Stimulated activated CD8-positive, alpha-beta memory T cell treated with anti-CD3 and anti-CD28 coated beads, Interleukin-15, amount 100 ng/mL, for 4 hours (primary cell): Measurements from ENCODE around the gene RAVER1.
"Not testable (repeated sequence)": the region's sequence is repeated elsewhere in the genome, so short reads cannot be mapped to it uniquely, and the experiment has no call there.

ENCODE experiments used
- DNase-seq, 2 donors: peaks; one replicate each; pipeline ENCODE4 v3.0.0-alpha.2; 2020; ENCODE audit warnings: low read depth in 2 of 2

RAVER1 gene

GRCh38 chr19:10291554-10292205 lies 41.6 kb downstream of the RAVER1 start:
- DNase-seq, result no peak

GRCh38 chr19:10290876-10291553 lies 42.3 kb downstream of the RAVER1 start:
- DNase-seq, result no peak

DNA sequence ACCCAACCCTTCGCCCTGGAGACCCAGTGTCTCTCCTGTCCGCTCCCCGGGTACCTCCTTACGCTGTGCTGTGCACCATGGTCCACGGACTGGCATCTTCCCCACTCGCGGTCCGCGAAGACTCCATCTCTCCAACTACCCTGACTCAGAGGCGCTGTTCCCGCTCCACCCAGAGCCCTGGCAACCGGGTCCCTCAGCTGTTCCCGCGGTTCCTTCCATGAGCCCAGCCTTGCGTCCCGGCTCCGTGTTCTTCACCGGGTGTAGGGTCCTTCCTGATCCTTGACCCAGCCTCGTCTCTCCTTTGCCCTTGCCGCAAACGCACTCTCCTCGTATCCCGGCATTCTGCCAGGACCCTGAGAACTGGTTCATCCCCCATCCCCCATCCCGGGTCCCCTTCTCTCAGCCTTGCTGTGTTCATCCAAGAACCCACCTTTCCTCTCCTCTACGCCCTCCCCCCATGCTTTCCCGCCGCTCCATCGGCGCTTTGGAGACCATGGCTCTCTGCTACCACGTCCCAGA lies 42.9 kb downstream of the RAVER1 start:
- no peak for DNase-seq

DNA sequence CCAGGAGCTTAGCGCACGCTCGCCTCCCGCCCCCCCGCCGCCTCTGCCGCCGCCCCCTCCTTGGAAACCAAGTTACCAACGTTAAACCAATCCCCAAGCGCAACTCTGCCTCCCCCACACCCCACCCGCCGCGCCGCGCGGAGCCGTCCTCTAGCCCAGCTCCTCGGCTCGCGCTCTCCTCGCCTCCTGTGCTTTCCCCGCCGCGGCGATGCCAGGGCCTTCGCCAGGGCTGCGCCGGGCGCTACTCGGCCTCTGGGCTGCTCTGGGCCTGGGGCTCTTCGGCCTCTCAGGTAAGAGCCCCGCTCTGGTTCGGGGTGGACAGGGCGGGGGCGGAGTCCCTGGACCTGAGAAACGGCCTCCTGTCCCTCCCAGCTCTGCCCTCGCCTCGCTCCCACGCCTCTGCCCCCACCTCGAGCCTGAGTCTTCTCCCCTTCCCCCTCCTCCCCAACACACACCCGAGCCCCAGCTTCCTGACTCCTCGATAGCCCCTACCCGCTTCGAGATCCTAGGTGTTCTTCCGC lies 43.4 kb downstream of the RAVER1 start, which contains the start of gene ICAM5:
ICAM5 (plus strand) TSS at position 117 of the 521 bp plus-strand sequence; CDS start at position 209, 92 bp downstream.
- DNase-seq, result peak in 1 of 2 donors; percentile 56

DNA sequence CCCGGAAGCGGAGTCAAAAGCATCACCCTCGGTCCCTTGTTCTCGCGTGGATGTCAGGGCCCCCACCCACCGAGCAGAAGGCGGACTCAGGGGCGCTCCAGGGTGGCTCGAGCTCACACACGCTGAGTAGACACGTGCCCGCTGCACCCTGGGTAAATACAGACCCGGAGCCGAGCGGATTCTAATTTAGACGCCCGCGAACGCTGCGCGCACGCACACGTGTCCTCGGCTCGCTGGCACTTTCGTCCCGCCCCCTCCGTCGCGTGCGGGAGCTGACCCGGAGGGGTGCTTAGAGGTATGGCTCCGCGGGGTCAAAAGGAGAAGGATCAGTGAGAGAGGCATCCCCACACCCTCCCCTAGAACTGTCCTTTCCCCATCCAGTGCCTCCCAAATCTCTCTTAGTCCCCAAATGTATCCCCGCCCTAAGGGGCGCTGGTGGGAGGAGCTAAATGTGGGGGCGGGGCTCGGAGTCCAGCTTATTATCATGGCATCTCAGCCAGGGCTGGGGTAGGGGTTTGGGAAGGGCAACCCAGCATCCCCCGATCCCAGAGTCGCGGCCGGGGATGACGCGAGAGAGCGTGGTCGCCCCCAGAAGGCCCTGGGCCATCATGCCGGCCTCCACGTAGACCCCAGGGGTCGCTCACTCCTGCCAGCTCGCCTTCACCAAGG lies 44.0 kb downstream of the RAVER1 start:
- no peak for DNase-seq

DNA sequence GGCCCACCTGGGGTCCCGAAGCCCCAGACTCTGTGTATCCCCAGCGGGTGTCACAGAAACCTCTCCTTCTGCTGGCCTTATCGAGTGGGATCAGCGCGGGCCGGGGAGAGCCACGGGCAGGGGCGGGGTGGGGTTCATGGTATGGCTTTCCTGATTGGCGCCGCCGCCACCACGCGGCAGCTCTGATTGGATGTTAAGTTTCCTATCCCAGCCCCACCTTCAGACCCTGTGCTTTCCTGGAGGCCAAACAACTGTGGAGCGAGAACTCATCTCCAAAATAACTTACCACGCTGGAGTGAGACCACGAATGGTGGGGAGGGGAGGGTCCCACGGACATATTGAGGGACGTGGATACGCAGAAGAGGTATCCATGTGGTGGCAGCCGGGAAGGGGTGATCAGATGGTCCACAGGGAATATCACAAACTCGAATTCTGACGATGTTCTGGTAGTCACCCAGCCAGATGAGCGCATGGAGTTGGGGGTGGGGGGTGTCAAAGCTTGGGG lies 44.6 kb downstream of the RAVER1 start:
- no peak for DNase-seq

GRCh38 chr19:10286803-10287737 lies 46.3 kb downstream of the RAVER1 start, which contains the start of gene ICAM4:
ICAM4 (plus strand) TSS chr19:10286955; CDS start chr19:10287013, 58 bp downstream.
- DNase-seq, result no peak

GRCh38 chr19:10285393-10285792 lies 47.9 kb downstream of the RAVER1 start:
- DNase-seq, result no peak

DNA sequence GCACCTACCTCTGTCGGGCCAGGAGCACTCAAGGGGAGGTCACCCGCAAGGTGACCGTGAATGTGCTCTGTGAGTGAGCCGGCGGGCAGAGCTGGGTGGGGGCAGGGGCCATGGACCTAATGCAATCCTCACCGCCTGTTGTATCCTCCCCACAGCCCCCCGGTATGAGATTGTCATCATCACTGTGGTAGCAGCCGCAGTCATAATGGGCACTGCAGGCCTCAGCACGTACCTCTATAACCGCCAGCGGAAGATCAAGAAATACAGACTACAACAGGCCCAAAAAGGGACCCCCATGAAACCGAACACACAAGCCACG lies 48.4 kb downstream of the RAVER1 start:
- DNase-seq, result no peak

DNA sequence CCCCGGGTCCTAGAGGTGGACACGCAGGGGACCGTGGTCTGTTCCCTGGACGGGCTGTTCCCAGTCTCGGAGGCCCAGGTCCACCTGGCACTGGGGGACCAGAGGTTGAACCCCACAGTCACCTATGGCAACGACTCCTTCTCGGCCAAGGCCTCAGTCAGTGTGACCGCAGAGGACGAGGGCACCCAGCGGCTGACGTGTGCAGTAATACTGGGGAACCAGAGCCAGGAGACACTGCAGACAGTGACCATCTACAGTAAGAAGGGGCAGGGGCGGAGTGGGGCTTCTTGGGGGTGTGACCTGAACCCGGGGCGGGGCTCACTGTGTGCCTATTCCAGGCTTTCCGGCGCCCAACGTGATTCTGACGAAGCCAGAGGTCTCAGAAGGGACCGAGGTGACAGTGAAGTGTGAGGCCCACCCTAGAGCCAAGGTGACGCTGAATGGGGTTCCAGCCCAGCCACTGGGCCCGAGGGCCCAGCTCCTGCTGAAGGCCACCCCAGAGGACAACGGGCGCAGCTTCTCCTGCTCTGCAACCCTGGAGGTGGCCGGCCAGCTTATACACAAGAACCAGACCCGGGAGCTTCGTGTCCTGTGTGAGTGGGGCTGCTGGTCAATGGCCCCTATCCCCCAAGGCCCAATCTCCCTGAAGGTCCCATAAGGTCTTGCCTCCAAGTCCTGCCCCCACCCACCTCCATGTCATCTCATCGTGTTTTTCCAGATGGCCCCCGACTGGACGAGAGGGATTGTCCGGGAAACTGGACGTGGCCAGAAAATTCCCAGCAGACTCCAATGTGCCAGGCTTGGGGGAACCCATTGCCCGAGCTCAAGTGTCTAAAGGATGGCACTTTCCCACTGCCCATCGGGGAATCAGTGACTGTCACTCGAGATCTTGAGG lies 49.0 kb downstream of the RAVER1 start:
- no peak for DNase-seq

DNA sequence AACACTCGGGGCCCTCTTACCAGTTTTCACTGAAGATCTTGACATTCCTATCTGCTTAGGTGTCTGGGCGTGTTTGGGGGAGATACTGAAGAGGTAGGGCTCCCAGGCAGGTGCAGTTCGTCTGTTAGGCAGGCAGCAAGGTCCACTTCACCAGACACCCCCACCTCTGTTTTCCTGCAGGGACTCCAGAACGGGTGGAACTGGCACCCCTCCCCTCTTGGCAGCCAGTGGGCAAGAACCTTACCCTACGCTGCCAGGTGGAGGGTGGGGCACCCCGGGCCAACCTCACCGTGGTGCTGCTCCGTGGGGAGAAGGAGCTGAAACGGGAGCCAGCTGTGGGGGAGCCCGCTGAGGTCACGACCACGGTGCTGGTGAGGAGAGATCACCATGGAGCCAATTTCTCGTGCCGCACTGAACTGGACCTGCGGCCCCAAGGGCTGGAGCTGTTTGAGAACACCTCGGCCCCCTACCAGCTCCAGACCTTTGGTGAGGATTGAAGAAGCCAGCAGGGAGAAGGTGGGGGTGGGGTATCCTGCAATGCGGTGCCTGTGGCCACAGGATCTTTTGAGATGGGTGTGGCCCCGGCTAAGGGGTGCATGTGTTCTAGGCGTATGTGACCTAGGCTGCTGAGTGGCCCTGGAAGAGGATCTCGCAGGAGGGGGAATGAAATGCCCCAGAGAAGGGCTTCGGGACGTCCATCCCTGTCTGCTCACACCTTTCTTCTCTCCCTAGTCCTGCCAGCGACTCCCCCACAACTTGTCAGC lies 49.8 kb downstream of the RAVER1 start:
- DNase-seq, result no peak

- DNase-seq, result not testable (repeated sequence)
These were observed 51.3 kb downstream of the RAVER1 start for GRCh38 chr19:10282043-10282442.

GRCh38 chr19:10279737-10280442 lies 53.4 kb downstream of the RAVER1 start:
- no peak for DNase-seq

DNA sequence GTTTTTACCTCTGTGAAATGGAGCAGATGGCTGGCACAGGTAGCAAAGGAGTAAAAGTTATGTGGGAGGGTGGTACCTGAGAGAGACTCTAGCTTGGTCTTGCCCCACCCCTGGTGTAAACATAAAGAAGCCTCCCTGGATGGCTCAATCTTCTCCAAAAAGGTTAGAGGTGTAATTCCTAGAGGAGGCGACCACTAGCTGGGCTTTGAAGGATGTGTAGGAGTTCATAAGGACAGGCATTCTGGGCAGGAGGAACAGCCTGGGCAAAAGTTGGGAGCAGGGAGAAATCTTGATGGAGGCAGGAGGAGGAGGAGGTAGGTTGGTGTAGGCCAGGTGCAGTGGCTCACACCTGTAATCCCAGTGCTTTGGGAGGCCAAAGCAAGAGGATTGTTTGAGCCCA lies 54.4 kb downstream of the RAVER1 start:
- no peak for DNase-seq

DNA sequence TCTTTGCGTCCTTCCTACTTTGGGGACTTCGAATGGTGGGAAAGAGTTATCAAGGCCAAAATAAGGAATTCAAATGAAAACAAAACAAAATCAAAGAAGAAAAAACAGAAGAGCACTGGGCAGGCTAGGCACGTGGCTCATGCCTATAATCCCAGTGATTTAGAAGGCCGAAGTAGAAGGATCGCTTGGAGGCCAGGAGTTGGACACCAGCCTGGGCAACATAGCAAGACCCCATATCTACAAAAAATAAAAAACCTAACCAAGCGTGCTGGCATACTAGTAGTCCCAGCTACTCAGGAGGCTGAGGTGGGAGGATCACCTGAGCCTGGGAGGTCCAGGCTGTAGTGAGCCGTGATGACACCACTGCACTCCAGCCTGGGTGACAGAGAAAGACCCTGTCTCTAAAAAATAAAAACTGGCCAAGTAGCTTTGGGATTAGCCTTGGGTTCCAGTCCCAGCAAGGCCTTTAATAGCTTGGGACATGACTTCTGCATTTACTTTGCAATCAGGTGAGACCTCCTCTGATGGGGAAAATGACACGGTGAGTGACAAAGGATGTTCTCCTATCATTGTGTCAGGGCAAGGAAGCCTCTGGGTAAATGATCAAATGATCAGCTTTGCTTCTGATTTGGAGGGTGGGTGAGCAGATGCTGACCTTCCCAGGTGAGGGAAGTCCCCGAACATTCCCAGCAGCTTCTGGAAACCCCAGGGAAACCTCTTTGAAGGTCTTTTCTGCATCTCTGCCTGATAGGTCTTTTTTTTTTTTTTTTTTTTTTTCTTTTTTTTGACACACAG lies 55.3 kb downstream of the RAVER1 start:
- no peak for DNase-seq

DNA sequence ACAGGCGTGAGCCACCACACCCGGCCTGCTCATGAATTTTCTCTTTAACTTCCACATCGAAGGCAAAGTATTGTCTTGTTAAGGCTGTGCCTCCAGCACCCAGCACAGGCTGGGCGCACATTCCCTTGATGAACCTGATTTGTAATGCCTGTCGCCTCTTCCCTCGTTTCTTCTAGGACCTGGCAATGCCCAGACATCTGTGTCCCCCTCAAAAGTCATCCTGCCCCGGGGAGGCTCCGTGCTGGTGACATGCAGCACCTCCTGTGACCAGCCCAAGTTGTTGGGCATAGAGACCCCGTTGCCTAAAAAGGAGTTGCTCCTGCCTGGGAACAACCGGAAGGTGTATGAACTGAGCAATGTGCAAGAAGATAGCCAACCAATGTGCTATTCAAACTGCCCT lies 58.7 kb downstream of the RAVER1 start:
- DNase-seq, result no peak

DNA sequence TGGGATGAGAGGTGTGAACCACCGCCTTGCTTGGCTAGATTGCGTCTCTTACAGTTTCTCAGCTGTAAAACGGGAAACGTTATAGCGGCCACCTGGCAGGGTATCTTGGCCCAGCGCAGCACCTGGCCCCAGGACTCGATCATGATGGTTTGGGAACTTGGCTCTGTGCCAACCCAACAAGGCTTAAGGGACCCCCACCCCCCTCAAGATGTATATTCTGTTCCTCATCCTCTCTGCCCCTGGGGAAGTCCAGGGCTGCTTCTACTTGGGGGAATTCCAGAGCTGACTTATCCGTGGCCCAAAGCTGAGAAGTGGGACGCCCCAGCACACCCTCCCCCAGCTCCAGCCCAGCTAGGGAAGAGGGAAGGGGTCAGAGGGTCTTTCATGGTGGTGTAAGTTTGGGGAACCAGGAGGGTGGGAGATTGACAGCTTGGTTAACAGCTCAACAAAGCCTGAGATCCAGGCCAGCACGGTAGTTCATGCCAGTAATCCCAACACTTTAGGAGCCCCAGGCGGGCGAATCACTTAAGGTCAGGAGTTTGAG lies 61.7 kb downstream of the RAVER1 start:
- DNase-seq, result no peak
